ENCODE results near the gene HPCA. TPM values are rescaled to one million over a fixed set of nuclear protein-coding genes. Genes with fewer than 3 reads are reported as not detected.

HPCA gene
- total RNA-seq, 2 experiments from 2014 or later = not detected

DNA sequence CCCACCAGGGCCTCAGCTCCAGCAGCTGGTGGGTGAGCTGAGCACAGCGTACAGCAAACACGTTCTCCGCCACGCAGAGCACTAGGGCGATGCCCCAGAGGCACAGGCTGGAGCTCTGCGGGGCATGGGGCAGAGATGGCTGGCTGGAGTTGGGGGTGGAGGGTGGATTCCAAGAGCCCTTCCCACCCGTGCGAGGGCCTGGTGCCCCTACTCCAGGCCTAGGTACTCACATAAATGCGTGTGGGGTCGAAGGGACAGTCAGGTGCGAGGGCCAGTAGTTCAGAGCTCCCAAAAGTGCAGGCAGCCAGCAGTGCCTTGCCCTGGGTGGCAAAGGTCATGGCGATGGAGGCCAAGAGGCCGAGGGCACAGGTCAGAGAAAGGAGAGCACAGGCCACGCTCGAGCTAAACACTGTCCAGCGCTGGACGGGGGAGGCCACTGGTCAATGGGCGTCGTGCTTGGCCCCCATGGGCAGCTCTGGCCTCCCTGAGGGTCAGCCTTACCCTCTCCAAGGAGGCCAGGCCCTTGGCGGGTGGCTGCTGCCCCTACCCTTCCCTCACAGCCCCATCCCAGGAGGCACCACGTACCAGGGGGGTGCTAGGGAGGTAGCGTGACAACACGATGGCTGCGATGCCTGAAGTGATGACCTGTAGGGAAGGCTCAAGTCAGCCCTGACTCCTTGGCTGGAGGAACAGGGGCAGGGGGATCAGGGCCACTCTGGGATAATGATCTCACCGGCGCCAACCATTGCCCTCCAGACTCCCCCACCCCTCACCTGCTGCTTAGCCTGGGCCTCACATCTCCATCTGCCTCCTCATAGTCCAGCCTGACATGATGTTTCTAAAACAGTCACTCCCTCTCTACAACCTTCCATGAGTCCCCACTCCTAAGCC lies 9.3 kb downstream of the HPCA start:
- peaks cover 48 to 77% of the 10 kb centered on the region in 2 experiments for H3K27me3 ChIP-seq (ENCODE audit: control insufficient read depth in 1 of 2, insufficient read depth in 2 of 2, low read length in 2 of 2)
- peaks cover 18% of the 10 kb centered on the region for H3K4me1 ChIP-seq (ENCODE audit: insufficient read depth, low read length)
- intact Hi-C loops (cut with DNase I, micrococcal nuclease) = no loop called here
- Mint-ChIP-seq H3K27ac (no peak overlapping the region), H3K4me1 (ENCODE audit: low read depth) (peaks cover 17% of the 10 kb centered on the region), H3K9me3 (no peaks in the 10 kb centered on the region), H3K4me3 (no peak overlapping the region), H3K36me3 (ENCODE audit: low read depth) (no peaks in the 10 kb centered on the region), H3K27me3 (peaks cover 91% of the 10 kb centered on the region)
- no peak overlapping the region for H3K27ac ChIP-seq (ENCODE audit: low read depth in 1 of 2, low read length in 2 of 2)
- ChIA-PET CTCF (no interaction called here), POLR2A (no interaction called here)
- H3K9me3 ChIP-seq (ENCODE audit: control insufficient read depth in 1 of 2, insufficient read depth in 1 of 2, low read length in 2 of 2) = peaks cover 0 to 16% of the 10 kb centered on the region in 2 experiments
- H3K36me3 ChIP-seq (ENCODE audit: insufficient read depth, low read length) = no peaks in the 10 kb centered on the region
- ATAC-seq (ENCODE audit: poor library complexity) (no peak), DNase-seq (no peak)
- TF ChIP-seq, protein P1, sequence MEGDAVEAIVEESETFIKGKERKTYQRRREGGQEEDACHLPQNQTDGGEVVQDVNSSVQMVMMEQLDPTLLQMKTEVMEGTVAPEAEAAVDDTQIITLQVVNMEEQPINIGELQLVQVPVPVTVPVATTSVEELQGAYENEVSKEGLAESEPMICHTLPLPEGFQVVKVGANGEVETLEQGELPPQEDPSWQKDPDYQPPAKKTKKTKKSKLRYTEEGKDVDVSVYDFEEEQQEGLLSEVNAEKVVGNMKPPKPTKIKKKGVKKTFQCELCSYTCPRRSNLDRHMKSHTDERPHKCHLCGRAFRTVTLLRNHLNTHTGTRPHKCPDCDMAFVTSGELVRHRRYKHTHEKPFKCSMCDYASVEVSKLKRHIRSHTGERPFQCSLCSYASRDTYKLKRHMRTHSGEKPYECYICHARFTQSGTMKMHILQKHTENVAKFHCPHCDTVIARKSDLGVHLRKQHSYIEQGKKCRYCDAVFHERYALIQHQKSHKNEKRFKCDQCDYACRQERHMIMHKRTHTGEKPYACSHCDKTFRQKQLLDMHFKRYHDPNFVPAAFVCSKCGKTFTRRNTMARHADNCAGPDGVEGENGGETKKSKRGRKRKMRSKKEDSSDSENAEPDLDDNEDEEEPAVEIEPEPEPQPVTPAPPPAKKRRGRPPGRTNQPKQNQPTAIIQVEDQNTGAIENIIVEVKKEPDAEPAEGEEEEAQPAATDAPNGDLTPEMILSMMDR (IDR thresholded peaks at IDR 0.05) = no peak
- no peak overlapping the region for H3K4me3 ChIP-seq (ENCODE audit: low read length)

DNA sequence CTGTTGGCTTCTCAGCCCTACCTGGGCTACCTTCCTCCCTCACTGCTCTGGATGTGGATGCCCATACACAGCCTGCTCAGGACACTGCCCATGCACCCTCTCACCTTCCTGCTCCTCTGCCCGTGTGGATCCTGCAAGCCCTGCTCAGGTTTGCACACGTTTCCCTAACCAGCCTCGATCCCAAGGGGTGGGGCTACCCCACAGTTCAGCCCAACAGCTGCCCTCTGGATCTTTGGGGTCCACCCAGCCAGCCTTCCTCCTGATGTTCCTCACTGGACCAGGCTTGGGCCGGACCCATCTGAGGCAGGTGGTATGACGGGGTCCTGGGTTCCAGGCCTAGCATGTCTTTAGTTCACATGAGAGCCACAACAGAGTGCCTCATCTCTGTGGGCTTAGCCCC lies 10.2 kb downstream of the HPCA start:
- H3K4me1 Mint-ChIP-seq (ENCODE audit: low read depth) = peaks cover 17% of the 10 kb centered on the region
- no peak overlapping the region for H3K27ac Mint-ChIP-seq
- CTCF ChIA-PET = no interaction called here
- H3K27me3 Mint-ChIP-seq = peaks cover 86% of the 10 kb centered on the region
- intact Hi-C loops (cut with DNase I, micrococcal nuclease) = no loop called here
- ATAC-seq (ENCODE audit: poor library complexity) (no peak), DNase-seq (no peak)
- Histone ChIP-seq H3K4me3 (ENCODE audit: low read length) (no peak overlapping the region), H3K9me3 (ENCODE audit: control insufficient read depth in 1 of 2, insufficient read depth in 1 of 2, low read length in 2 of 2) (peaks cover 0 to 18% of the 10 kb centered on the region in 2 experiments), H3K4me1 (ENCODE audit: insufficient read depth, low read length) (peaks cover 24% of the 10 kb centered on the region), H3K27ac (ENCODE audit: low read depth in 1 of 2, low read length in 2 of 2) (no peak overlapping the region), H3K36me3 (ENCODE audit: insufficient read depth, low read length) (no peaks in the 10 kb centered on the region), H3K27me3 (ENCODE audit: control insufficient read depth in 1 of 2, insufficient read depth in 2 of 2, low read length in 2 of 2) (peaks cover 44 to 73% of the 10 kb centered on the region in 2 experiments)
- no peak overlapping the region for H3K4me3 Mint-ChIP-seq
- POLR2A ChIA-PET = no interaction called here
- no peaks in the 10 kb centered on the region for H3K9me3 Mint-ChIP-seq
- TF ChIP-seq, protein P1 (IDR thresholded peaks at IDR 0.05) = no peak
- no peaks in the 10 kb centered on the region for H3K36me3 Mint-ChIP-seq (ENCODE audit: low read depth)

DNA sequence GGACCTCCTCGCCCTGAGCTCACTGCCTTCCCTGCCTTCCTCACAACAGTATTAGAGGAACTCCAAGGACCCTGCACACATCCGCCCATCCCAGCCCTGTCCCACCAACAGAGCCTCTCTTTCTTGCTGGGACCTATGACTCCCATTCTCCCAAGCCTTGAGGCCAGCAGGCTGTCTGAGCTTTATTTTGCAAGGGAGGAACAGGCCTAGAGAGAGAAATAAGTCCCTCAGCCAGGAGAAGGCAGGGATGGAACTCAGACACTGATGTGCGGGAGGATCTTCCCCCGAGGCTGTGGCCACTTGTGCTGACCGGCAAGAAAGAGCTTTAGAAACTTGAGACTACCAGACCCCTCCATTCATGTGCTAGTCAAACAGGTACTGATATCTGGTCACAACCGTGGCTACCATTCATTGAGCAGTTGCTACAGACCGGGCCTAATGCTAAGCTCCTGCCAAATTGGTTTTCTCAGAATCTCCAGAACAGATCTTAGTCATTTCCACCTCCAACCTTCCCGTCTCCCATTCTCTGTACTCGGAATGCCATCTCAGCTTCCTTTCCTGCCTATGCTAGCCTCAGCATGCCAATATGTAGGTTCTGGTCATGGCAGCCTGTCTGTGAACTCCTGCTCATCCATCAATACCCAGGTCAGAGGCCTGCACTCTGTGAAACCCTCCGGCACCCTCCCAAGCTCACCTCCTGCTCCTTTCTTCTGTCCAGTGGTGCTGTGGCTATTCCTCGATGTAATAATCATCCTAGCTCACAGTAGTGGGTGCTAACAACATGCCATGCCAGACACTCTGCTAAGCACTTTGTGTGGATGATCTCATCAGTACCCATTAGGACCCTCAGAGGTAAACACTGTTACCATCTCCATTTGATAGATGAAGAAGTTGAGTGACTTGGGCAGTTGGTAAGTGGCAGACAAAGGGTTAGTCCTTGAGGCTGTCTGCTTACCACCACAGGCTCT lies 11.1 kb downstream of the HPCA start:
- ChIA-PET POLR2A (no interaction called here), CTCF (interaction anchor here (0.5 to 0.6 kb wide), 2 partner anchors 56 to 370 kb away, joined by 3 read pairs; no protein-coding TSS in a partner anchor)
- Mint-ChIP-seq H3K27ac (no peak overlapping the region), H3K27me3 (peaks cover 86% of the 10 kb centered on the region), H3K36me3 (ENCODE audit: low read depth) (no peaks in the 10 kb centered on the region), H3K4me3 (no peak overlapping the region), H3K9me3 (no peaks in the 10 kb centered on the region), H3K4me1 (ENCODE audit: low read depth) (peaks cover 14% of the 10 kb centered on the region)
- TF ChIP-seq, protein P1 (IDR thresholded peaks at IDR 0.05) = no peak
- intact Hi-C loops (cut with DNase I, micrococcal nuclease) = no loop called here
- Histone ChIP-seq H3K27me3 (ENCODE audit: control insufficient read depth in 1 of 2, insufficient read depth in 2 of 2, low read length in 2 of 2) (peaks cover 38 to 71% of the 10 kb centered on the region in 2 experiments), H3K9me3 (ENCODE audit: control insufficient read depth in 1 of 2, insufficient read depth in 1 of 2, low read length in 2 of 2) (peaks cover 0 to 21% of the 10 kb centered on the region in 2 experiments), H3K36me3 (ENCODE audit: insufficient read depth, low read length) (no peaks in the 10 kb centered on the region), H3K27ac (ENCODE audit: low read depth in 1 of 2, low read length in 2 of 2) (no peak overlapping the region), H3K4me3 (ENCODE audit: low read length) (no peak overlapping the region), H3K4me1 (ENCODE audit: insufficient read depth, low read length) (peaks cover 27% of the 10 kb centered on the region)
- DNase-seq (no peak), ATAC-seq (ENCODE audit: poor library complexity) (no peak)
